ENCODE data around the gene TGFB1I1.

The TGFB1I1 gene

DNA sequence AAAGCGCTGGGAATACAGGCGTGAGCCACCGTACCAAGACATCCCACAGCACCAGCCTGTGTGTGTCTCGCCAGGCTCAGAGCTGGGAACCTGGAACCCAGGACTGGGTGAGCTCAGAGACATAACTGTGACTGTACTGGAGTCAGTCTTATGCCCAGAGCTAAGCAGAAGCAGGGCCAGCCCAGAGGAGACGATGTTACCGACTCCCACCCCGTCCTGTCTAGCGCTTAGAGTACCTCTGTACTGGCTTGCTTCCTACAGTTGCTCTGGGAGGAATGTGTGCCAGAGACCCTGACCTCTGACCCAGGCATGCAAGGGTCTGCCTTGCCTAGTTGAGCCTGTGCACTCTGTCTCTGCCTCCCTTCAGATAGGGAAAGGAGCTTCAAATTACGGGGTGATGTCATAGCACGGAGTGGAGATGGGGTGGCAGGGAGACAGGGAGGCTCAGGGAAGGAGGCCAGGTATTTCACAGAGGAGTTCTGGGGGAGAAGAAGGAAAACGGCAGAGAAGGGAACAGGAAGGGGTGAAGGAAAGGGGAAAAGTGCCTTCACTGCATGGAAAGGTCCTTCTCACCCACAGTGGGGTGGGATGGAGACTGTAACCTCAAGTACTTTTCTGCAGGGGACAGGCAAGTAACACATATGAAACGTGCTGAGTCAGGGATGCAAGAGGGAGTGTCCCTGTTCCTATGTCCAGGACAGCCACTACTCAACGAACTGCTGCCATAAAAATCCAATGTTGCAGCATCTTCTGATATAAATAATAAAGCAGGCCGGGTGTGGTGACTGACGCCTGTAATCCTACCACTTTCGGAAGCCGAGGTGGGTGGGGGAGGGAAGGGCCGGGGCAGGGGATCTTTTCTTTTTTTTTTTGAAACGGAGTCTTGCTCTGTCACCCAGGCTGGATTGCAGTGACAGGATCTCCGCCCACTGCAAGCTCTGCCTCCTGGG, 18.4 kb upstream of the TGFB1I1 start:
- peak; percentile 38 for DNase-seq

DNA sequence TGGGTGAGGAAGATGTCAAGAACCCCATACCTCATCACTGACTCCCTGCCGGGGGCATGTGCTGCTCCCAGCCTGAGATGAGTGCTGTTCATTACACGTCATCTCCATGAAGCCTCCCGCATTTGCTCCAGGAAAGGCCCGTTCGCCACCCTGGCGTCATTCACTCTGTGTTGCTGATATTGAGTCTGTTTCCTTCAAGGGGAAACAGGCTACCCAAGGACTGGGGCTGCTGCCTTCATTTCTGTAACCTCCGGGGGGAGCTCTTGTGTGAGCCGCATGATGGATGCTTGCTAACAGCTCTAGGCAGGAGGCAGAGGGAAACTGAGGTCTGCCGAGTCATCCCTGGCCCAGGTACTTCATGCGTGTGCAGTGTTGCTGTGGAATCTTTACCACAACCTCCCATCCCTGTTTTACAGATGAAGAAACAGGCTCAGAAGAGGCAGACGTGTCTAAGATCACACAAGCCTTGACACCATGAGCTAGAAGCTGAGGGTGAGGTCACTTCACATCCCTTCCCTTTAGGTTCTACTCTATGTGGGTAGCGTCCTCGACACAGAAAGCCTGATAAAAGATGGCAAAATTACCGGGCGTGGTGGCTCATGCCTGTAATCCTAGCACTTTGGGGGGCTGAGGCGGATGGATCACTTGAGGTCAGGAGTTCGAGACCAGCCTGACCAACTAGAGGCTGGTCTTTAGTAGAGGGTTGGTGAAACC, 16.2 kb upstream of the TGFB1I1 start:
- DNase-seq = no peak

DNA sequence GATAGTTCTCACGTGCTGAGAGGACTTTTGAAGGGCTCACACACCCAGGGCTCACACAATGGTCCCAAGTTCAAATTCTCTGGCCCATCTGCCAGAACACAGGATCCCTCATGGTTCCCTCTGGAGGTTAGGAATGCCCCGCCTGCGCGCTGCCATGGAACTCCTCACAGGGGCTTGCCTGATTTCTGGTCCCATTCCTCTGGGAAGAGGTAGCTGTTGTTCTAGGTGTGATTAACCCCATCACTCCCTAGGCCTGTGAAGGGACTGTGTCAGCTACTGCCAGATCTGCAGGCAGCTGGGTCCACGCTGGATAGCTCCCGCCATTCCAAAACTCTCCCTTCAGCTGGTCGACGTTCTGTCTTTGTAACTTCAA, 15.0 kb upstream of the TGFB1I1 start:
- no peak for DNase-seq

DNA sequence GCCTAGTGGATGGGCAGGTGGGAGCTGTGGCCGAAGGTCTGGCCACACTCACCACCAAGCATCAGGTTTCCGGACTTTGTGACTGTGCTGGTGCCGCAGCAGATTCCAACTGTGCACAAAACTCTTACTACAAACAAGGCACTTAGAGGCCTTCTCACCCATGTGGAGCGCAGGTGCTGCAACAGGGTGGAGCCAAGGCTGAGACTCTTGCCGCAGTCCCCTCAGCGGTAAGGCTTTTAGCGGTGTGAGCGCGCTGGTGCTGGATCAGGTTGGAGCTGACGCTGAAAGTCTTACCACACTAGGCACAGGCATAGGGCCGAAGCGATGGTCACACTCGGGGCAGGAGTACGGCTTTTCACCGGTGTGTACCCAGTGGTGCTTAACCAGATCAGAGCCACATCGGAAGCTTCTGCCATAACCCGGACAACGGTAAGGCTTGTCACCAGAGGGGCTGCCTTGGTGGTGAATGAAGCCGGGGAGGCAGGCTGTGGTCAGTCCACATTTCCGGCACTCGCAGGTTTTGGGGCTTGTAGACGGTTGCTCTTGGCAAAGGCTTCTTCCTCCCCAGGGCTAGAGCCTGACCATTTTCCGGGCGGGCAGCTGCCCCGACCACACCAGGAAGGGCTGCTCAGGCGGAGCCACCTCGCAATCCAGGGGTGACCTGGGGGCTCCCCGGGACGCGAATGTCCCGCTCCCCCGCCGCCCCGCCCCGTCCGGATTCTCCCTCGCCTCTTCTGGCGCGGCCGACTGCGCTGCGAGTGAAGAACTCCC, 13.7 kb upstream of the TGFB1I1 start:
- peak; percentile 94 for DNase-seq

DNA sequence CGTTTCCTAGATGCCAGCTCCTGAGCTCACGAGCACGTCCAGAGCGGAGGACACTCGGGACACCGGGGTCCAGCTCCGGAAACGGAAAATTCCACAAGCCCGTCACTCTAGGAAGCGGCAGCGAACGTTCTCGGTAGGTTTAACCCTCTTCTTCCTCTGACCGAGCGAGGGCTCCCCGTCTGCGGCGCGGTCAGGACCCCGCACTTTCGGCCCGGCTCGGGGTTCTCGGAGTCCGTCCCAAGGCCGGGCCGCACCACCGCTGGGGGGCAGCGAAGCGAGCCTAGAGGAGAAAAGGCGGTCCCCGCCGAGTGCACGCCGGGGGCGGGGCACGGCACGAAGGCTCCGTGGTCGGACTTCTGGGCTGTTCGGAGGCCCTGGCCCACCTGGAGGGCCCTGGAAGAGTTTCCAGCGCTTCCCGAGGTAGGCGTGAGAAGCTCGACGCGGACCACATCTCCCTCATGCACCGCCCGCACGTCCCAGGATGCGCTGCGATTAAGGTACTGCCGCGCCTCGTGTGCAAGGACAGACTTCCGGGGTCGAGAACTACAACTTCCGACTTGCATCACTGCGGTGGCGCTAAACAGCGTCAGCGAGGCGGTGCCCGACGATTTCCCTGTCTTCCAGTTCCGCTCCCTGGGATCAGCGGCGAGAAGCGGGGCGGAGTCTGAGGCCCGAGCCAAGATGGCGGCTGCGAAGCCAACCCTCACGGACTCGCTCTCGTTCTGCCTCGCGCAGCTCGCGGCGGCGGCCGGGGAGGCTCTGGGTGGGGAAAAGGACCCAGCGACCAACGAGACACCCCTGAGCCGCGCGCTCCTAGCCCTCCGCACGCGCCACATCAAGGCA, 12.9 kb upstream of the TGFB1I1 start, which contains the start of gene ARMC5:
Gene ARMC5, plus strand, starts transcription at position 658 of the 843 bp plus-strand sequence. Its CDS starts 24 bp downstream, at position 682.
- DNase-seq = peak; percentile 99

DNA sequence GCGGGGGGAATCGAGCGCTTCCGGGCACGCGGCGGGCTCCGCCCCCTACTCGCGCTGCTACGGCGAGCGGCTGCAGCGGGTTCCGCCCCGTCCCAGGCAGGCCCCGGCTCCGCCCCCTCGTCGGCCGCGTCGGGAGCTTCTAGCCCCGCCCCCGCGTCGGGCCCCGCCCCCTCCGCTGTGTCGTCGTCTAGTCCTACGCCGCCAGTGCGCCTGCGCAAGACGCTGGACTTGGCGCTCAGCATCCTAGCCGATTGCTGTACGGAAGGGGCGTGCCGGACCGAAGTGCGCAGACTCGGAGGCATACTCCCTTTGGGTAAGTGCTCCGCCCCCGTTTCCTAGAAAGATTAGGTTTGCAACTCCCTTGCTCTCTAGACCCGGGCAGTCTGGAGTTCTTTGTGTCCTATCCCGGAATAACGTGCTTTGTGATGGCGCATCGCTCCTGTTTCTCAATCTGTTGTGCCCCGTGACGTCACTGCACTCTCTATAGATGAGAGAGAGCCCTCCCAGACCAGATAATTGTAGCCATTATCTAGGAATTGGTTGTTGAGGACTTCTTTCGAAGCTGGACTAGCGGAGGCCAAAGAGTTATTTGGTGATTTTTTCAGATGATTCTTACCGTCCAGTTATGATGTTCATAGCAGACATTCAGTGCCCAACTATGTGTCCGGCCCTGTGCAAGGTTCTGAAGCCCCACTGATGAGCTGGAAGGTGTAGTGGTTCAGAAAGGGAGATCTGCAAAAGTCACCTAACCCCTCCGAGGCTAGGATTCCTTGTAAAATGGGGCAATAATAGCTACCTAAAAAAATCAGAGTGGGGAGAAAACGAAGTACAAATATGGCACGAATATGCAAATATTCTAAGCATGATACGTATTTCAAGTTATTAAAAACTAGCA, 12.0 kb upstream of the TGFB1I1 start:
- peak; percentile 100 for DNase-seq

DNA sequence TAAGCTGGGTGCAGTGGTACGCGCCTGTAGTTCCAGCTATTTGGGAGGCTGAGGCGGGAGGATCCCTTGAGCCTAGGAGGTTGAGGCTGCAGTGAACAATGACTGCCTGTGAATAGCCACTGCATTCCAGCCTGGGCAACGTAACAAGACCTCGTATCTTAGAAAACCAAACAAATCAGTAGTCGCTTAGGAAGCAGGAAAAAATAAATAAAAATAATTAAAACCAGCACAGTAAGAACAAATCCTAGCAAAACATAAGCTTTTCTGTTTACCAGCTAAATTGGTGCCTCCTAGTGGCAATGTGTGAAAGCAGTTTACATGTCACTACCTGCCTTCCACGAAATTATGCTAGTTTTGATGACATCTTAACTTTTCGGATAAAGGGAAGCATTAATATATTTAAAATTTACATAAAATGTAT, 11.4 kb upstream of the TGFB1I1 start:
- DNase-seq = peak; percentile 61

DNA sequence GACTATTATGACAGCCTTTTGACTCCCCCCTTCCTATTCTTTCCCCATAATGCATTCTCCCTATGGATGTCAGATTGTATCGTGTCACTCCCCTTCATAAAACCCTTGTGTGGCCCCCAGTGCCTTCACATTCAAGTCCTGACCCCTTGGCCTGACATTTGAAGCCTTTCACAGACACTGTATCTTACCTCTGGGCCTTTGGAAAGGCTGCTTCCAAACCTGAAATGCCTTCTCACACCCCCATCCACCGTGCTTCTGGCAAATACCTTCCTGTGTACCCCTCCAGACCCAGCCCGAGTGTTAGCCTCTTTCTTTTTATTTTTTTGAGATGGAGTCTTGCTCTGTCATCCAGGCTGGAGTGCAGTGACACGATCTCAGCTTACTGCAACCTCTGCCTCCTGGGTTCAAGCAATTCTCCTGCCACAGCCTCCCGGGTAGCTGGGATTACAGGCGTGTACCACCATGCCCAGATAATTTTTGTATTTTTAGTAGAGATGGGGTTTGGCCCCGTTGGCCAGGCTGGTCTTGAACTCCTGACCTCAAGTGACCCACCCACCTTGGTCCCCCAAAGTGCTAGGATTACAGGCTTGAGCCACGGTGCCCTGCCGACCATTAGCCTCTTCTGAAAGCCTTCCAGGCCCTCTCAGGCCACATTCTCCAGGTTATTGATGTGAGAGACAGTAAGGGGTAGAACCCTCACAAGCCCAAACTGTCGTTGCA, 10.6 kb upstream of the TGFB1I1 start:
- DNase-seq = no peak

DNA sequence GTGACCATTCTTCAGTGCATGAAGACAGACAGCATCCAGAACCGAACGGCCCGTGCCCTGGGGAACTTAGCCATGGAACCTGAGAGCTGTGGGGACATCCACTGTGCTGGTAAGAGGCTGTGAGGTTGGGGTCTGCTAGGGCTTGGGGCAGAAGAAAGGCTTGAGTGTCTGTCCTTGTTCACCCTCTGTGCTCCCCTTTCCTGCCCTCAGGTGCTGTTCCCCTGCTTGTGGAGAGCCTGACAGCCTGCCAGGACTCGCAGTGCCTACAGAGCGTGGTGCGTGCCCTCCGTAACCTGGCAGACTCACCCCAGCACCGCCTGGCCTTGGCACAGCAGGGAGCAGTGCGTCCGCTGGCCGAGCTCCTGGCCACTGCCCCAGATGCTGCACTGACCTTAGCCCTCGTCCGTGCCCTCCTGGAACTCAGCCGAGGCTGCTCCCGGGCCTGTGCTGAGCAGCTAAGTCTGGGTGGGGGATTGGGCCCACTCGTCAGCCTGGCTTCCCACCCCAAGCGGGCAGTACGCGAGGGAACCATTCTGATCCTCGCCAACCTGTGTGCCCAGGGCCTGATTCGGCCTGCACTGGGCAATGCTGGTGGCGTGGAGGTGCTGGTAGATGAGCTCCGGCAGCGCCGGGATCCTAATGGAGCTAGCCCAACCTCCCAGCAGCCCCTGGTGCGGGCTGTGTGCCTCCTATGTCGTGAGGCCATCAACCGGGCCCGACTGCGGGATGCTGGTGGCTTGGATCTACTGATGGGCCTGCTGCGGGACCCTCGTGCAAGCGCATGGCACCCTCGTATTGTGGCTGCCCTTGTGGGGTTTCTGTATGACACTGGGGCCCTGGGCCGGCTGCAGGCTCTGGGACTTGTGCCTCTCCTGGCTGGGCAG, 9.8 kb upstream of the TGFB1I1 start:
- no peak for DNase-seq

DNA sequence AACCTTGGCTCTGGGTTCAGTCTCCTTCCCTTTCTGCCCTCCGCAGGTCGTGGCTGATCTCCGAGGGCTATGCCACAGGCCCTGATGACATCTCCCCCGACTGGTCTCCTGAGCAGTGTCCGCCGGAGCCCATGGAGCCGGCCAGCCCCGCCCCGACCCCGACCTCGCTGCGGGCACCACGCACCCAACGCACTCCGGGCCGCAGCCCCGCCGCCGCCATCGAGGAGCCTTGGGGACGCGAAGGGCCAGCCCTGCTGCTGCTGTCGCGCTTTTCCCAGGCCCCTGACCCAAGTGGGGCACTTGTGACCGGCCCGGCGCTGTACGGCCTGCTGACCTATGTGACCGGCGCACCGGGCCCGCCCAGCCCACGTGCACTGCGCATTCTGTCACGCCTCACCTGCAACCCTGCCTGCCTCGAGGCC, 7.6 kb upstream of the TGFB1I1 start:
- DNase-seq = no peak

DNA sequence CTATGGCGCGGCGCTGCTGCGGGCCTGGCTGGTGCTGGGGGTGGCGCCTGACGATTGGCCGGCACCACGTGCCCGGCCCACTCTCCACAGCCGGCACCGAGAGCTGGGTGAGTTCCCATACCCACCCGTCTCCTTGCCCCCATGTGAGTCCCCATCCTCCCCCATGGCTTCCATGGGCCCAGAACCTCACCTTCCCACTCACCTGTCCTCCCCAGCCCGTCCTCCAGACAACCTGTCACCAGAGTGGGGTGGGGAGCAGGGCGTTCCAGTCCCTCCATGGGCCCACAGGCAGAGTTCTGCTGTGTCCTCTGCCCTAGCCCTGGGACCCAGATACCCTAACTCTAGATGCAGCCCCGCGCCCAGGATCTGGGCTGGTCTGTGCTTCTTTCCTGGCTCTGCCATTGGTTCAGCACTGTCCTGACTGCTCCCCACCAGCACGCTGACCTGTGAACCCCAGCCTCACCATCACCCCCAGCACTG, 7.1 kb upstream of the TGFB1I1 start:
- no peak for DNase-seq

DNA sequence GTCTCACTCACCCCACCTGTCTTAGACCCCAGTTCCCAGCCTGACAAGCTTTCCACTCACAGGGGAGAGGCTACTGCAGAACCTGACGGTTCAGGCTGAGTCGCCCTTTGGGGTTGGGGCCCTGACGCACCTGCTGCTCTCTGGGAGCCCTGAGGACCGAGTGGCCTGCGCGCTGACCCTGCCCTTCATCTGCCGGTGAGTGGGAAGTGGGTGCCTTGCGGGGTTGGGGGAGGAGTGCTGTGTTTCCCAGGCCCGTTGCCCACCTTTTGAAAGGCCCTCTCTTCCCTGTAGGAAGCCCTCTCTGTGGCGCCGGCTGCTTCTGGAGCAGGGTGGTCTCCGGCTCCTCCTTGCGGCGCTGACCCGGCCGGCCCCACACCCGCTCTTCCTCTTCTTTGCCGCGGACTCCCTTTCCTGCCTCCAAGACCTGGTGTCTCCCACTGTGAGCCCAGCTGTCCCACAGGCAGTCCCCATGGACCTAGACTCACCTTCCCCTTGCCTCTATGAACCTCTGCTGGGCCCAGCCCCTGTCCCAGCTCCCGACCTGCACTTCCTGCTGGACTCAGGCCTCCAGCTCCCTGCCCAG, 6.1 kb upstream of the TGFB1I1 start:
- no peak for DNase-seq

DNA sequence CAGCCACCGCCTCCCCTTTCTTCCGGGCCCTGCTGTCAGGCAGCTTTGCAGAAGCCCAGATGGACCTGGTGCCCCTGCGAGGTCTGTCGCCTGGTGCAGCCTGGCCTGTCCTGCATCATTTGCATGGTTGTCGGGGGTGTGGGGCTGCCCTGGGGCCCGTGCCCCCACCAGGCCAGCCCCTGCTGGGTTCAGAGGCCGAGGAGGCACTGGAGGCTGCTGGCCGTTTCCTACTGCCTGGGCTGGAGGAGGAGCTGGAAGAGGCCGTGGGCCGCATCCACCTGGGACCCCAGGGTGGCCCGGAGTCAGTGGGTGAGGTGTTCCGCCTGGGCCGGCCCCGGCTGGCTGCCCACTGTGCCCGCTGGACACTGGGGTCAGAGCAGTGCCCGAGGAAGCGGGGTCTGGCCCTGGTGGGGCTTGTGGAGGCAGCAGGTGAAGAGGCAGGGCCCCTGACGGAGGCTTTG, 5.5 kb upstream of the TGFB1I1 start:
- no peak for DNase-seq

DNA sequence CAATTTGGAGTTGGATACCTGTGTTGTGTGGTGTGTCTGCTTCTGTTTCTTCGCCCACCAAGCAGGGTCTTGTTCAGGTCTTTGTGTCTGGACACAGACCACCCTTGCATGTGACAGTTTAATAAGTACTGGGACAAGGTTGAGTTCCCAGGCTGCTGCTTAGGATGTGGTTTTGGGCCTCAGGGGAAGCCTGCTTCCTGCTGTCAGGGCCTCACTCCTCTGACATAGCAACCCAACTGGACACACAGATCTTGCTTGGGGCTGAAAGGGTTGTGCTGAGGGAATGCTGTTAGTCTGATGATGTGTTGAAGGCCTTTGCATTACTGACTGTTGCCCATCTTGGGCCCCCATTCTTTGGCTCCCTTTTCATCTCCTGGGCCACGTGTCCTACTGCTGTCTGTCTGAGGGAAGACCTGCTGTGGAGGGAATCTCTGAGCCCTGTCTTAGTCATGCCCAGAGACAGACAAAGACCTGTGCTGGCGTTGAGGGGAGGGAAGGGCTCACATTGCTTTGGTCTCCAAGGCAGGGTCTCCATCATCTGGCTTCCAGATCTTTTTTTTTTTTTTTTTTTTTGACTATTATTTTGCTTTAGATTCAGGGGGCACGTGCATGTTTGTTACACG, 4.7 kb upstream of the TGFB1I1 start:
- DNase-seq = no peak

DNA sequence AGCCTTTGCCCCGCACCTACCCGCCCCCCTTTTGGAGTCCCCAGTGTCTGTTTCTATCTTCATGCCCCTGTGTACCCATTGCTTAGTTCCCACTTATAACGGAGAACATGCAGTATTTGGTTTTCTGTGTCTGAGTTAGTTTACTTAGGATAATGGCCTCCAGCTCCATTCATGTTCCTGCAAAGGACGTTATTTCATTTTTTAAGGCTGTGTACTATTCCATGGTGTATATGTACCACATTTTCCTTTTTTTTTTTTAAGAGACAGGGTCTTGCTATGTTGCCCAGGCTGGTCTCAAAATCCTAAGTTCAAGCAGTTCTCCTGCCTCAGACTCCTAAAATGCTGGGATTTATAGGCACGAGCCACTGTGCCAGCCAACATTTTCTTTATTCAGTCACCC, 4.1 kb upstream of the TGFB1I1 start:
- no peak for DNase-seq

DNA sequence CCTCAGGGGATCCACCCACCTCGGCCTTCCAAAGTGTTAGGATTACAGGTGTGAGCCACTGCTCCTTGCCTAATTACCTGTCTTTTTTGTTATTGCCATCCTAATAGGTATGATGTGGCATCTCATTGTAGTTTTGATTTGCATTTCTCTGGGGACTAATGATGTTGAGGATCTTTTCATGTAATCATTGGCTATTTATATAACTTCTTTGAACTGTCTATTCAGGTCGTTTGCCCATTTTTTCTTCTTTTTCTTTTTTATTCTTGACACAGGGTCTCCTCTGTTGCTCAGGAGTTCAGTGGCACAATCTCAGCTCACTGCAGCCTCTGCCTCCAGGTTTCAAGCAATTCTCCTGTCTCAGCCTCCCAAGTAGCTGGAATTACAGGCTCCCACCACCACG, 1.3 kb upstream of the TGFB1I1 start:
- DNase-seq = no peak

DNA sequence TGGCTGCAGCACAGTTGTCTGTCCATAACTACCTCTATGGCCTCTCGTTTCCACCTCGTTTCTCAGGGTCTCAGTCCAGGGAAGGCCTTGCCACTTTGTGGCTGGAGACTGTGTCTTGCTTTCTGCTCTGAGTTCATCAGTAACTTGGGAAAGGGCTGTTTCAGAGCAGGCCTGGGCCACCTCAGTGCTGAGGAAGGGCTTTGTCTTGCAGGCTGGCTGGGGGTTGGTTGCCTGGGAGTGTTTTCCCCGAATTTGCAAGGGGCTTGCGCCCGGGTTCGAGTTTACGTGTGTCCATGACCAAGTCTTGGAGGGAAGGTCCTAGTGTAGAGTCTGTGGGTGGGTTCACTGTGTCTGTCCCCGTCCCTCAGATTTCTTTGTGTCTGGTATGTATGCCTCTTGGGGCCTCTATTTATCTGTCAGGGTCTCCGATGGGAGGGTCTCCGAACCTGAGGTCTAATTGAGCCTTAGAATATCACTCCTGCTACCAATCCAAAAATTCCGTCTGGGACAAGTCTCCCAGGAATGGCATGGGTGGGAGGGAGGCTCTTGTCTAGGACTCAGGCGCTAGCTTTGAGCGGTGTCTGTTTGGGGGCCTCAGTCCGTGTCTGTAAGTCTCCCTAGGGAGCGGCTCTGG, 594 bp upstream of the TGFB1I1 start:
- DNase-seq = no peak

DNA sequence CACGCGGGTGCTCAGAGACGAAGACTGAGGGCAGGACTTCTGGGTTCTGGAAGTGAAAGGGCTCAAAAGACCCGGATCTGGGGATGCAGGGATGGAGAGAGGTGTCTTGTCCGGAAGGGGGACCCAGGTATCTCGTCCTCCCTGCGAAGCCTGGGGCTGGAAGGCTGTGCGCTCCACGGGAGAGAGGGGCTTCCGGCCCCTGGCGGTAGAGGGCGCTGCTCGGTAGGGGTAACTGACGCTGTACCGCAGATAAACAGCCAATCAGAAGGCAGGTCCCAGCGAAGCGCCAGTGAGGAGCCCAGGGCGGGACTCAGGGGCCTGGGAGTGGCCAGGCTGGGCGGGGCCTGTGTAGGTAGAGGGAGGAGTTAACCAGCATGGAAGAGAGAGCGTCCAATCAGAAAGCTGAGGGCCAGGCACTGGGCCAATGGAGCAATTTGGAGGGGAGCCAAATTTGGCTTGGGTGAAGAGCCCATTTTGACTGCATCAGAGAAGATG, 804 bp downstream of the TGFB1I1 start:
- peak; percentile 84 for DNase-seq

Data from RPMI8226 (cell line).